PC-9 (cell line): ENCODE results near the gene LPAR6. TPM values are rescaled to one million over a fixed set of nuclear protein-coding genes. Genes with fewer than 3 reads are reported as not detected.
A peak's percentile ranks its signal among the peaks of the same experiment; 100 is the strongest.

Experiments used
- BruUV-seq: library from RNA; stranded (reverse); fragments of 400-500 nt; replicated peaks from 2 replicates; lab custom pipeline; 2021; lab: Mats Ljungman, UMichigan
- CTCF ChIA-PET: fragments of 300-600 bp; sonication (Branson Sonifier 250); formaldehyde crosslinking; loops from one replicate; lab custom pipeline; 2022; ENCODE audit warnings: antibody characterized with exemption; lab: Charles Lee
- POLR2A ChIA-PET: fragments of 300-600 bp; sonication (Branson Sonifier 250); formaldehyde crosslinking; loops from one replicate; lab custom pipeline; 2022; ENCODE audit warnings: antibody characterized with exemption; ENCODE audit not compliant: unreplicated experiment; lab: Charles Lee
- DNase-seq, 2 experiments: peaks; one replicate each; pipeline versions ENCODE4 v3.0.0 to v3.0.0-alpha.2; 2015 to 2022; ENCODE audit warnings: mixed read lengths in 1 of 2
- H2AFZ ChIP-seq: fragments of 200-600 bp; sonication (generic); 2 replicates; pipeline ENCODE4 v1.8.1; 2017; ENCODE audit warnings: antibody characterized with exemption
- H3F3A ChIP-seq: fragments of 200-600 bp; sonication (generic); 2 replicates; pipeline ENCODE4 v1.8.1; 2017; ENCODE audit warnings: antibody characterized with exemption, mild to moderate bottlenecking, low read depth; ENCODE audit not compliant: insufficient read depth
- H3K27ac ChIP-seq: fragments of 200-600 bp; sonication (generic); 2 replicates; pipeline ENCODE4 v1.6.1; 2016; ENCODE audit warnings: mixed run types
- H3K27me3 ChIP-seq: fragments of 200-600 bp; sonication (generic); 2 replicates; pipeline ENCODE4 v1.6.1; 2016; ENCODE audit warnings: low read depth, mixed run types; ENCODE audit not compliant: insufficient read depth
- H3K36me3 ChIP-seq: fragments of 200-600 bp; sonication (generic); 2 replicates; pipeline ENCODE4 v1.6.1; 2016; ENCODE audit warnings: low read depth, mixed run types
- H3K4me1 ChIP-seq: fragments of 200-600 bp; sonication (generic); replicated peaks from 2 replicates; pipeline ENCODE4 v1.6.1; 2016; ENCODE audit warnings: mixed run types; ENCODE audit not compliant: insufficient read depth
- H3K4me2 ChIP-seq: fragments of 200-600 bp; sonication (generic); 2 replicates; pipeline ENCODE4 v1.6.1; 2017; ENCODE audit warnings: mixed run types
- H3K4me3 ChIP-seq: fragments of 200-600 bp; sonication (generic); 2 replicates; pipeline ENCODE4 v1.6.1; 2016; ENCODE audit warnings: mixed run types
- H3K79me2 ChIP-seq: fragments of 200-600 bp; sonication (generic); 2 replicates; pipeline ENCODE4 v1.6.1; 2017; ENCODE audit warnings: low read depth, mixed run types
- H3K9me2 ChIP-seq: fragments of 200-600 bp; sonication (generic); 2 replicates; pipeline ENCODE4 v1.8.1; 2017; ENCODE audit warnings: mild to moderate bottlenecking; ENCODE audit not compliant: insufficient read depth
- H3K9me3 ChIP-seq: fragments of 200-600 bp; sonication (generic); 2 replicates; pipeline ENCODE4 v1.8.1; 2016; ENCODE audit warnings: low read depth; ENCODE audit not compliant: insufficient read depth
- H4K20me1 ChIP-seq: fragments of 200-600 bp; sonication (generic); 2 replicates; pipeline ENCODE4 v1.8.1; 2017; ENCODE audit not compliant: insufficient read depth
- EZH2 ChIP-seq: fragments of 200-600 bp; sonication (generic); IDR thresholded peaks from 2 replicates; pipeline ENCODE4 v1.8.0; 2017; ENCODE audit warnings: antibody characterized with exemption, low read depth
- intact Hi-C: fragments of 100-400 bp; cut with micrococcal nuclease; formaldehyde crosslinking; loops from one replicate; pipeline ENCODE4 v1.10.0; 2022; ENCODE audit not compliant: unreplicated experiment
- total RNA-seq: library from RNA; stranded (reverse); gene quantifications from 2 replicates; pipeline ENCODE4 v1.2.3, GENCODE V29; 2021
- TF ChIP-seq, protein P1 (sequence below): fragments of 200-600 bp; sonication (generic); conservative IDR thresholded peaks from 2 replicates; pipeline ENCODE4 v1.6.1; 2017; ENCODE audit warnings: mixed run types, antibody characterized with exemption, mild to moderate bottlenecking, moderate library complexity

LPAR6 gene
- total RNA-seq, 1 experiment from 2014 or later: 2.7 TPM

DNA sequence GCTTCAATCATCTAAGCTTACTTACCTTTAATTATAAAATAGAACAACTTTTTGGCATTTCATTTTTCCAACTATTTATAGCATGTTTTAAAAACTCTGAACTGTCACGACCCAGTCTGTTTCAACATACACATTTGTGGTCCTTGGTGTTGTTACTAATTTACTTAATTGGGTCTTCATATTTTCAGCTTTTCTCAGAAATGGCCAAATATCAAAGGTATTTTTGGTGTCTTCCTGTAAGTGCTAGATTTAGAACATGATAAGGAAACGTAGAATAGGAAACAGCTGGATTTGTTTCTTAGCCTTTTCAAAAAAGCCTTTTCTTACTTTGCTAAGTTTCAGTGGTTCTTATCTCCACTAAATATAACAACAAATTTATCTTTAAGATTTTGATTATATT, 11.4 kb downstream of the LPAR6 start:
- Histone ChIP-seq H4K20me1 (no peaks in the 10 kb centered on the region), H3F3A (no peaks in the 10 kb centered on the region), H3K27ac (no peak overlapping the region), H3K79me2 (no peaks in the 10 kb centered on the region), H3K27me3 (no peaks in the 10 kb centered on the region), H3K9me3 (no peaks in the 10 kb centered on the region), H3K4me3 (no peak overlapping the region), H3K36me3 (no peaks in the 10 kb centered on the region), H3K4me2 (no peak overlapping the region), H3K9me2 (no peaks in the 10 kb centered on the region; the same call in 1 of the 2 replicates), H2AFZ (no peak overlapping the region), H3K4me1 (peaks cover 15% of the 10 kb centered on the region; the same call in 1 of the 2 replicates)
- no peak for TF ChIP-seq EZH2
- TF ChIP-seq, protein P1, sequence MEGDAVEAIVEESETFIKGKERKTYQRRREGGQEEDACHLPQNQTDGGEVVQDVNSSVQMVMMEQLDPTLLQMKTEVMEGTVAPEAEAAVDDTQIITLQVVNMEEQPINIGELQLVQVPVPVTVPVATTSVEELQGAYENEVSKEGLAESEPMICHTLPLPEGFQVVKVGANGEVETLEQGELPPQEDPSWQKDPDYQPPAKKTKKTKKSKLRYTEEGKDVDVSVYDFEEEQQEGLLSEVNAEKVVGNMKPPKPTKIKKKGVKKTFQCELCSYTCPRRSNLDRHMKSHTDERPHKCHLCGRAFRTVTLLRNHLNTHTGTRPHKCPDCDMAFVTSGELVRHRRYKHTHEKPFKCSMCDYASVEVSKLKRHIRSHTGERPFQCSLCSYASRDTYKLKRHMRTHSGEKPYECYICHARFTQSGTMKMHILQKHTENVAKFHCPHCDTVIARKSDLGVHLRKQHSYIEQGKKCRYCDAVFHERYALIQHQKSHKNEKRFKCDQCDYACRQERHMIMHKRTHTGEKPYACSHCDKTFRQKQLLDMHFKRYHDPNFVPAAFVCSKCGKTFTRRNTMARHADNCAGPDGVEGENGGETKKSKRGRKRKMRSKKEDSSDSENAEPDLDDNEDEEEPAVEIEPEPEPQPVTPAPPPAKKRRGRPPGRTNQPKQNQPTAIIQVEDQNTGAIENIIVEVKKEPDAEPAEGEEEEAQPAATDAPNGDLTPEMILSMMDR: no peak
- ChIA-PET CTCF (interaction anchor here (0.7 kb wide), 1 partner anchor 179 kb away, joined by 11 read pairs; no protein-coding TSS in a partner anchor), POLR2A (interaction anchor here (0.7 kb wide), 1 partner anchor 47 kb away, joined by 6 read pairs; no protein-coding TSS in a partner anchor)
- DNase-seq: no peak
- intact Hi-C loops: no loop called here
- no TSS peak for BruUV-seq

DNA sequence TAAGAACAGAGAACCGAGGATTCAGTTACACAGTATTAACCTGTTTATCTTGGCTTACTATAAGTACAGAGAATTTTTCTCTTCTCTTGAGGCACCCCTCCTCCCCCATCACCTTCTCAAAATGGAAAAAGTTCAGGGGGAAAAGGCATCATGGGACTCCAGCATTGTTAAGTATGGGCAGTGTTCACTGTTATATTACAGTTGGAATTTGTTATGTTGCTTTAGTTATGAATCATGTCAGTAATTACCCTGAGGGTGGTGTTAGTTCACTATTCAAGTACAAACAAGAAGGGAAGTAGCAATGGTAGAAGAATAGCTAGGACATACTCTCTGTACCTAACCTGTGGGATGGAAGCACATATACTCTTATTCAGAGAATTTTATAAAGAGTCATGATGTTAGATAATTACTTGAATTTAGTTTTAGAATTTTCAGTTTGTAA, 12.0 kb downstream of the LPAR6 start:
- Histone ChIP-seq H3F3A (no peaks in the 10 kb centered on the region), H3K4me3 (no peak overlapping the region)

DNA sequence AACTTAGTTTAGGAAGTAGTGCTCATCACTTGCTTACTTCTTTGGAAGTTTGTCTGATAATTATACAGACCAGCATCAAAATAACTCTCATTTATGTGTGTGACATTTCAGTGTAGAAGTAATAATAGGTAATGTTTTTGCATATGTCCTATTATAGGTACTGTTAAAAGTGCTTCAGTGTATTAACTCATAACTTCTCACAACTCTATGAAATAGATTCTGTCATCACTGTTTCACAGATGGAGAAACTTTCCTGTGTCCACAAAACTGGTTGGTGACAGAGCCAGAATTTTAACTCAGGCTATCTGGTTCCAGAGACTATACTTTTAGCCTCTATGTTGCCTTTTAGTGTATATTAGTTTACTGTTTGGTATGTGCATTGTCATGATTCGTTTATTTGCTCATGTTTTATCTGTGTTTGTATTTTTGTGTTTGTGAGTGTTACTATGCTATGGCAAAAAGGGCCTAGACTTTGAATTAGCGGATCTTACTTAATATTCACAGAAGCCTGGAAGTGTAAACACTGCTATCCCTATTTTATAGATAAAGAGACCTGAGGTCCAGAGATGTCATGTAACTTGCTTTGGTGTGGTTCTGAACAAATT, 12.7 kb downstream of the LPAR6 start:
- no TSS peak for BruUV-seq
- H4K20me1 ChIP-seq: no peaks in the 10 kb centered on the region
- no peaks in the 10 kb centered on the region for H3F3A ChIP-seq
- DNase-seq: no peak
- POLR2A ChIA-PET: no interaction called here
- CTCF ChIA-PET: no interaction called here
- H3K4me2 ChIP-seq: no peak overlapping the region
- peaks cover 15% of the 10 kb centered on the region; the same call in 1 of the 2 replicates for H3K4me1 ChIP-seq
- H3K27me3 ChIP-seq: no peaks in the 10 kb centered on the region
- H3K27ac ChIP-seq: peak overlapping the region; percentile 33
- H3K4me3 ChIP-seq: no peak overlapping the region
- no peaks in the 10 kb centered on the region; the same call in 1 of the 2 replicates for H3K9me2 ChIP-seq
- H3K36me3 ChIP-seq: no peaks in the 10 kb centered on the region
- no peak overlapping the region for H2AFZ ChIP-seq
- TF ChIP-seq, protein P1: no peak
- TF ChIP-seq EZH2: no peak
- no peaks in the 10 kb centered on the region for H3K9me3 ChIP-seq
- no peaks in the 10 kb centered on the region for H3K79me2 ChIP-seq
- intact Hi-C loops: no loop called here

More for the DNA sequence above, 12.0 kb downstream of the LPAR6 start:
- Histone ChIP-seq H3K4me2 (no peak overlapping the region), H3K27ac (peak overlapping the region; percentile 33), H3K4me1 (peaks cover 15% of the 10 kb centered on the region; the same call in 1 of the 2 replicates), H3K27me3 (no peaks in the 10 kb centered on the region), H3K9me3 (no peaks in the 10 kb centered on the region), H3K9me2 (no peaks in the 10 kb centered on the region; the same call in 1 of the 2 replicates), H3K79me2 (no peaks in the 10 kb centered on the region), H4K20me1 (no peaks in the 10 kb centered on the region), H3K36me3 (no peaks in the 10 kb centered on the region), H2AFZ (no peak overlapping the region)
- ChIA-PET POLR2A (interaction anchor here (0.7 kb wide), 1 partner anchor 48 kb away, joined by 6 read pairs; no protein-coding TSS in a partner anchor), CTCF (interaction anchor here (0.7 kb wide), 1 partner anchor 179 kb away, joined by 11 read pairs; no protein-coding TSS in a partner anchor)
- peak in 1 of 2 experiments; percentile 40 for DNase-seq
- intact Hi-C loops: no loop called here
- no TSS peak for BruUV-seq
- TF ChIP-seq EZH2: no peak
- TF ChIP-seq, protein P1: no peak
